ENCODE data around the gene SMYD2.

- TF ChIP-seq POLR2A (IDR thresholded peaks at IDR 0.05): no peak
- no peak for TF ChIP-seq CTCF (IDR thresholded peaks at IDR 0.05)
These were observed 1.0 kb downstream of the SMYD2 start for GRCh38 chr1:214281720-214282629.

Data from body of pancreas (tissue), 4 donors.